Lung (tissue), 12 donors: ENCODE data around the gene CDH13. TPM values are rescaled to one million over a fixed set of nuclear protein-coding genes. Genes with fewer than 3 reads are reported as not detected.

Experiments used
- ATAC-seq: fragments of 200-7000 bp; cut with Tn5 transposase; one replicate; pipeline ENCODE4 v1.9.1; 2020; ENCODE audit warnings: moderate number of reproducible peaks; ENCODE audit not compliant: insufficient read depth, low FRiP score
- DNase-seq, 3 donors: peaks; one replicate each; pipeline ENCODE4 v3.0.0-alpha.2; 2013 to 2017
- H3K27ac ChIP-seq, 2 donors: one replicate each; pipeline ENCODE4 v1.5.1; 2013; ENCODE audit warnings: mild to moderate bottlenecking in 2 of 2, moderate library complexity in 2 of 2, control low read depth in 1 of 2, inconsistent platforms in 1 of 2, low read depth in 1 of 2, low read length in 1 of 2
- H3K27me3 ChIP-seq, 3 donors: one replicate each; pipeline ENCODE4 v1.5.1; 2013; ENCODE audit warnings: low read length in 2 of 3; ENCODE audit not compliant: control insufficient read depth in 3 of 3, insufficient read depth in 3 of 3
- H3K36me3 ChIP-seq, 4 donors: one replicate each; pipeline ENCODE4 v1.5.1; 2013; ENCODE audit warnings: low read length in 4 of 4, mild to moderate bottlenecking in 1 of 4, moderate library complexity in 1 of 4; ENCODE audit not compliant: control insufficient read depth in 4 of 4, insufficient read depth in 4 of 4
- H3K4me1 ChIP-seq, 5 donors: one replicate each; pipeline ENCODE4 v1.5.1; 2013; ENCODE audit warnings: low read length in 5 of 5, mild to moderate bottlenecking in 2 of 5, moderate library complexity in 1 of 5; ENCODE audit not compliant: control insufficient read depth in 5 of 5, insufficient read depth in 5 of 5
- H3K4me3 ChIP-seq: one replicate; pipeline ENCODE4 v1.5.1; 2013; ENCODE audit warnings: mild to moderate bottlenecking, control low read depth, moderate library complexity
- H3K9ac ChIP-seq, 2 donors: one replicate each; pipeline ENCODE4 v1.5.1; 2013; ENCODE audit warnings: low read length in 2 of 2, control low read depth in 1 of 2; ENCODE audit not compliant: insufficient read depth in 1 of 2
- H3K9me3 ChIP-seq, 4 donors: one replicate each; pipeline ENCODE4 v1.5.1; 2013; ENCODE audit warnings: low read length in 3 of 4, mild to moderate bottlenecking in 1 of 4, moderate library complexity in 1 of 4; ENCODE audit not compliant: control insufficient read depth in 4 of 4, insufficient read depth in 3 of 4
- CTCF ChIP-seq: IDR thresholded peaks from 2 replicates; pipeline ENCODE4 v1.5.1; 2012; ENCODE audit warnings: mild to moderate bottlenecking; ENCODE audit errors: control extremely low read depth, extremely low read depth
- WGBS, 2 donors: extraction: QIAGEN DNeasy Blood & Tissue Kit; methylation state at CpG; one replicate each; pipeline ENCODE4 v1.1.7; 2013; 5-methylcytosine and 5-hydroxymethylcytosine counted together
- polyA plus RNA-seq, 2 donors: library from polyadenylated mRNA; stranded (reverse); fragments of 200-250 nt; gene quantifications; one replicate each; pipeline ENCODE4 v1.2.1, GENCODE V29; 2013
- total RNA-seq, 2 donors: library from RNA; depleted of rRNA in 1 of 2; stranded (reverse); fragments of >200 nt in 1 of 2; gene quantifications; one replicate each; pipeline ENCODE4 v1.2.1, GENCODE V29; 2014 to 2021
- donor health status: control.
- donor health status: control.
- donor health status: Bipolar disorder and iron deficiency.
- donor health status: healthy.
- donor health status: DM: yes; HTN: yes; CAD: no.

The CDH13 gene
- total and polyA plus RNA-seq, 4 donors = 2.1 to 12.3 (median 7.3) TPM

- TF ChIP-seq CTCF = no peak
- 41 to 66% methylated on average over 4 of the region's 4 CpGs for WGBS, 2 donors
- DNase-seq (no peak), ATAC-seq (no peak)
- Histone ChIP-seq H3K9ac (no peak overlapping the region), H3K4me1 (peaks cover 0 to 3% (median 0%) of the 10 kb centered on the region in 5 donors), H3K27ac (no peak overlapping the region), H3K4me3 (no peak overlapping the region), H3K36me3 (no peaks in the 10 kb centered on the region), H3K9me3 (peaks cover 0 to 9% (median 3%) of the 10 kb centered on the region in 4 donors), H3K27me3 (peaks cover 0 to 2% (median 0%) of the 10 kb centered on the region in 3 donors)
Measured at GRCh38 chr16:82935766-82936165, 309.0 kb downstream of the CDH13 start.

- no peak for ATAC-seq
Measured at GRCh38 chr16:82936941-82937551, 310.3 kb downstream of the CDH13 start.

GRCh38 chr16:82937926-82938520 is 311.3 kb downstream of the CDH13 start:
- Histone ChIP-seq H3K9me3 (peaks cover 0 to 9% (median 3%) of the 10 kb centered on the region in 4 donors), H3K4me1 (peaks cover 0 to 3% (median 0%) of the 10 kb centered on the region in 5 donors), H3K36me3 (no peaks in the 10 kb centered on the region), H3K9ac (no peak overlapping the region), H3K27ac (no peak overlapping the region), H3K4me3 (no peak overlapping the region), H3K27me3 (peaks cover 0 to 2% (median 0%) of the 10 kb centered on the region in 3 donors)
- ATAC-seq (no peak), DNase-seq (no peak)
- no peak for TF ChIP-seq CTCF
- WGBS, 2 donors = 66 to 74% methylated on average over 7 of the region's 7 CpGs

More at GRCh38 chr16:82936941-82937551, 310.3 kb downstream of the CDH13 start:
- TF ChIP-seq CTCF = no peak
- Histone ChIP-seq H3K9ac (no peak overlapping the region), H3K27ac (peak overlapping the region in 1 of 2 donors; percentile 19), H3K4me1 (peaks cover 0 to 3% (median 0%) of the 10 kb centered on the region in 5 donors), H3K36me3 (no peaks in the 10 kb centered on the region), H3K9me3 (peaks cover 0 to 9% (median 3%) of the 10 kb centered on the region in 4 donors), H3K27me3 (peaks cover 0 to 2% (median 0%) of the 10 kb centered on the region in 3 donors), H3K4me3 (no peak overlapping the region)
- WGBS, 2 donors = 17 to 25% methylated on average over 7 of the region's 7 CpGs
- DNase-seq = peak in 2 of 3 donors; percentile 21 to 56
